GM23338 (cell line): ENCODE results near the gene SASH3. TPM values are rescaled to one million over a fixed set of nuclear protein-coding genes. Genes with fewer than 3 reads are reported as not detected.

Experiments
- ATAC-seq: fragments of 200-7000 bp; cut with Tn5 transposase; 3 replicates; pipeline ENCODE4 v1.9.1; 2020
- DNase-seq: peaks from one replicate; pipeline ENCODE4 v3.0.0-alpha.2; 2015; ENCODE audit warnings: low spot score
- H2AFZ ChIP-seq: fragments of 200-600 bp; sonication (generic); 2 replicates; pipeline ENCODE4 v1.8.0; 2016; ENCODE audit warnings: antibody characterized with exemption, mild to moderate bottlenecking, moderate library complexity
- H3F3A ChIP-seq: fragments of 200-600 bp; sonication (generic); replicated peaks from 2 replicates; pipeline ENCODE4 v1.8.0; 2017; ENCODE audit warnings: antibody characterized with exemption, mixed run types, low read depth
- H3K27ac ChIP-seq: fragments of 200-600 bp; sonication (generic); 2 replicates; pipeline ENCODE4 v1.6.1; 2016; ENCODE audit warnings: low read depth
- H3K27me3 ChIP-seq: fragments of 200-600 bp; sonication (generic); 2 replicates; pipeline ENCODE4 v1.8.0; 2016; ENCODE audit warnings: mild to moderate bottlenecking, mixed run types, moderate library complexity; ENCODE audit not compliant: insufficient read depth
- H3K36me3 ChIP-seq: fragments of 200-600 bp; sonication (generic); 2 replicates; pipeline ENCODE4 v1.8.0; 2016; ENCODE audit warnings: mild to moderate bottlenecking; ENCODE audit not compliant: insufficient read depth
- H3K4me1 ChIP-seq: fragments of 200-600 bp; sonication (generic); 2 replicates; pipeline ENCODE4 v1.8.0; 2016; ENCODE audit warnings: mild to moderate bottlenecking, moderate library complexity; ENCODE audit not compliant: insufficient read depth
- H3K4me2 ChIP-seq: fragments of 200-600 bp; sonication (generic); 2 replicates; pipeline ENCODE4 v1.7.1; 2017; ENCODE audit warnings: mixed run types
- H3K4me3 ChIP-seq: fragments of 200-600 bp; sonication (generic); 2 replicates; pipeline ENCODE4 v1.6.1; 2016; ENCODE audit warnings: mixed run types
- H3K79me2 ChIP-seq: fragments of 200-600 bp; sonication (generic); replicated peaks from 2 replicates; pipeline ENCODE4 v1.8.0; 2017; ENCODE audit warnings: mild to moderate bottlenecking; ENCODE audit not compliant: insufficient read depth
- H3K9me2 ChIP-seq: fragments of 200-600 bp; sonication (generic); 2 replicates; pipeline ENCODE4 v1.8.0; 2017; ENCODE audit not compliant: insufficient read depth
- H4K20me1 ChIP-seq: fragments of 200-600 bp; sonication (generic); replicated peaks from 2 replicates; pipeline ENCODE4 v1.8.0; 2017; ENCODE audit warnings: mild to moderate bottlenecking; ENCODE audit not compliant: insufficient read depth
- H3K27ac Mint-ChIP-seq: 2 replicates; pipeline ENCODE4 v1.8.0; 2020; ENCODE audit warnings: inconsistent platforms, mild to moderate bottlenecking, moderate library complexity, mixed read lengths
- H3K27me3 Mint-ChIP-seq: 3 replicates; pipeline ENCODE4 v1.8.0; 2022; ENCODE audit warnings: low read depth, mild to moderate bottlenecking, moderate library complexity, mixed read lengths, inconsistent platforms; ENCODE audit not compliant: insufficient read depth, poor library complexity
- H3K36me3 Mint-ChIP-seq: 3 replicates; pipeline ENCODE4 v1.8.0; 2021; ENCODE audit warnings: low read depth, mild to moderate bottlenecking, inconsistent platforms, moderate library complexity, mixed read lengths
- H3K4me1 Mint-ChIP-seq: 3 replicates; pipeline ENCODE4 v1.8.0; 2020; ENCODE audit warnings: mild to moderate bottlenecking, inconsistent platforms, mixed read lengths
- H3K4me3 Mint-ChIP-seq: 3 replicates; pipeline ENCODE4 v1.8.0; 2021; ENCODE audit warnings: moderate library complexity, mild to moderate bottlenecking, inconsistent platforms, mixed read lengths
- H3K9me3 Mint-ChIP-seq: 3 replicates; pipeline ENCODE4 v1.8.0; 2020; ENCODE audit warnings: moderate library complexity, mild to moderate bottlenecking, inconsistent platforms, mixed read lengths
- CREB1 ChIP-seq: fragments of 250-450 bp; sonication (Bioruptor Pico); IDR thresholded peaks from 2 replicates; pipeline ENCODE4 v1.5.0; 2020; ENCODE audit warnings: low read depth, mild to moderate bottlenecking, moderate library complexity
- ETS1 ChIP-seq: IDR thresholded peaks from 2 replicates; pipeline ENCODE4 v1.6.1; 2016; ENCODE audit warnings: antibody characterized with exemption
- EZH2 ChIP-seq: fragments of 200-600 bp; sonication (generic); IDR thresholded peaks from one replicate; pipeline ENCODE4 v1.8.0; 2017; ENCODE audit warnings: antibody characterized with exemption, mild to moderate bottlenecking, low read depth; ENCODE audit not compliant: unreplicated experiment
- EZH2phosphoT487 ChIP-seq: fragments of 200-600 bp; sonication (generic); IDR thresholded peaks from one replicate; pipeline ENCODE4 v1.8.1; 2018; ENCODE audit warnings: antibody characterized with exemption; ENCODE audit not compliant: unreplicated experiment
- JUNB ChIP-seq: IDR thresholded peaks from one replicate; pipeline ENCODE4 v1.6.1; 2016; ENCODE audit warnings: antibody characterized with exemption; ENCODE audit not compliant: unreplicated experiment
- NANOG ChIP-seq: IDR thresholded peaks from 2 replicates; pipeline ENCODE4 v1.6.1; 2016; ENCODE audit warnings: antibody characterized with exemption, borderline replicate concordance
- REST ChIP-seq: IDR thresholded peaks from one replicate; pipeline ENCODE4 v1.6.1; 2018; ENCODE audit warnings: antibody characterized with exemption; ENCODE audit not compliant: unreplicated experiment
- ZNF331 ChIP-seq: fragments of 250-450 bp; sonication (Bioruptor Pico); IDR thresholded peaks from 2 replicates; pipeline ENCODE4 v1.5.0; 2020; ENCODE audit warnings: low read depth, mild to moderate bottlenecking, moderate library complexity
- ZNF462 ChIP-seq: fragments of 250-450 bp; sonication (Bioruptor Pico); IDR thresholded peaks from 2 replicates; pipeline ENCODE4 v1.5.0; 2020; ENCODE audit warnings: mild to moderate bottlenecking, moderate library complexity
- long read RNA-seq: library from polyadenylated mRNA; unstranded; transcript quantifications from one replicate; pipeline ENCODE4 v2.0.0, GENCODE V29; 2020; ENCODE audit not compliant: unreplicated experiment
- polyA plus RNA-seq: library from polyadenylated mRNA; unstranded; fragments of >200 nt; fragmentation: Nextera tagmentation; extraction: Ambion mirVana; gene quantifications from 2 replicates; pipeline ENCODE4 v1.2.1, GENCODE V29; 2016
- total RNA-seq: library from RNA; depleted of rRNA; stranded (reverse); fragments of >200 nt; shearing (Covaris generic); gene quantifications from 2 replicates; pipeline ENCODE4 v1.2.3, GENCODE V29; 2014; rRNA removed

SASH3 gene
- total RNA-seq (not detected in 2 replicates), polyA plus RNA-seq (0.18 and 0.26 TPM in 2 replicates)
- long read RNA-seq: 0 reads

GRCh38 chrX:129779747-129780146 lies at the start of gene SASH3:
Gene SASH3, plus strand, starts transcription at chrX:129779949. Its CDS starts 149 bp downstream, at chrX:129780098.
- Histone ChIP-seq H3K9me2 (no peaks in the 10 kb centered on the region), H4K20me1 (no peaks in the 10 kb centered on the region), H3K36me3 (no peaks in the 10 kb centered on the region), H3K27ac (no peak within 1 kb of the TSS), H3K4me3 (no peak within 1 kb of the TSS), H3K4me2 (no peak within 1 kb of the TSS), H3F3A (no peaks in the 10 kb centered on the region), H3K27me3 (no peaks in the 10 kb centered on the region), H2AFZ (no peak within 1 kb of the TSS), H3K4me1 (no peaks in the 10 kb centered on the region), H3K79me2 (no peaks in the 10 kb centered on the region)
- no peak for TF ChIP-seq ZNF331
- DNase-seq (no peak), ATAC-seq (no peak)
- H3K27ac Mint-ChIP-seq: no peak within 1 kb of the TSS
- no peaks in the 10 kb centered on the region for H3K36me3 Mint-ChIP-seq
- H3K27me3 Mint-ChIP-seq: no peaks in the 10 kb centered on the region
- no peaks in the 10 kb centered on the region; the same call in 1 of the 3 replicates for H3K4me1 Mint-ChIP-seq
- no peaks in the 10 kb centered on the region for H3K9me3 Mint-ChIP-seq
- no peak within 1 kb of the TSS for H3K4me3 Mint-ChIP-seq

GRCh38 chrX:129731228-129731627 lies 48.5 kb upstream of the SASH3 start:
- Mint-ChIP-seq H3K27ac (no peak overlapping the region), H3K4me3 (no peak overlapping the region), H3K9me3 (no peaks in the 10 kb centered on the region; the same call in 2 of the 3 replicates), H3K27me3 (peaks cover 4% of the 10 kb centered on the region), H3K4me1 (peaks cover 6% of the 10 kb centered on the region), H3K36me3 (no peaks in the 10 kb centered on the region; the same call in 2 of the 3 replicates)
- Histone ChIP-seq H4K20me1 (no peaks in the 10 kb centered on the region), H3K27me3 (no peaks in the 10 kb centered on the region), H3K36me3 (no peaks in the 10 kb centered on the region), H3K27ac (no peak overlapping the region), H3K4me3 (no peak overlapping the region), H3K79me2 (no peaks in the 10 kb centered on the region), H3K4me1 (no peaks in the 10 kb centered on the region), H3K4me2 (no peak overlapping the region), H2AFZ (no peak overlapping the region), H3K9me2 (no peaks in the 10 kb centered on the region), H3F3A (no peaks in the 10 kb centered on the region)
- DNase-seq: no peak
- TF ChIP-seq EZH2phosphoT487 (no peak), ETS1 (no peak), ZNF462 (CRISPR knock-in tag) (no peak), NANOG (no peak), REST (no peak), JUNB (no peak), ZNF331 (no peak), EZH2 (no peak), CREB1 (CRISPR knock-in tag) (no peak)
- no peak for ATAC-seq
